Measurements from ENCODE around the gene ASXL1. TPM values are rescaled to one million over a fixed set of nuclear protein-coding genes. Genes with fewer than 3 reads are reported as not detected.

ASXL1 gene
- total and polyA plus RNA-seq, 2 experiments from 2014 or later: 50.3 to 82.4 TPM

GRCh38 chr20:32431457-32431856 is 73.3 kb downstream of the ASXL1 start:
- TF ChIP-seq, protein P1, sequence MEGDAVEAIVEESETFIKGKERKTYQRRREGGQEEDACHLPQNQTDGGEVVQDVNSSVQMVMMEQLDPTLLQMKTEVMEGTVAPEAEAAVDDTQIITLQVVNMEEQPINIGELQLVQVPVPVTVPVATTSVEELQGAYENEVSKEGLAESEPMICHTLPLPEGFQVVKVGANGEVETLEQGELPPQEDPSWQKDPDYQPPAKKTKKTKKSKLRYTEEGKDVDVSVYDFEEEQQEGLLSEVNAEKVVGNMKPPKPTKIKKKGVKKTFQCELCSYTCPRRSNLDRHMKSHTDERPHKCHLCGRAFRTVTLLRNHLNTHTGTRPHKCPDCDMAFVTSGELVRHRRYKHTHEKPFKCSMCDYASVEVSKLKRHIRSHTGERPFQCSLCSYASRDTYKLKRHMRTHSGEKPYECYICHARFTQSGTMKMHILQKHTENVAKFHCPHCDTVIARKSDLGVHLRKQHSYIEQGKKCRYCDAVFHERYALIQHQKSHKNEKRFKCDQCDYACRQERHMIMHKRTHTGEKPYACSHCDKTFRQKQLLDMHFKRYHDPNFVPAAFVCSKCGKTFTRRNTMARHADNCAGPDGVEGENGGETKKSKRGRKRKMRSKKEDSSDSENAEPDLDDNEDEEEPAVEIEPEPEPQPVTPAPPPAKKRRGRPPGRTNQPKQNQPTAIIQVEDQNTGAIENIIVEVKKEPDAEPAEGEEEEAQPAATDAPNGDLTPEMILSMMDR (IDR thresholded peaks at IDR 0.05; ENCODE audit: low read depth, low read length): no peak
- Histone ChIP-seq H3K9me3 (ENCODE audit: low read depth) (no peaks in the 10 kb centered on the region), H3K36me3 (peaks cover 61% of the 10 kb centered on the region), H3K4me1 (ENCODE audit: low read depth) (peaks cover 23% of the 10 kb centered on the region), H3K27ac (peak overlapping the region; percentile 89), H3K4me3 (no peak overlapping the region), H3K27me3 (no peaks in the 10 kb centered on the region)
- DNase-seq (ENCODE audit: low read depth in 1 of 2, low spot score in 1 of 2): no peak

GRCh38 chr20:32432277-32432676 is 74.1 kb downstream of the ASXL1 start:
- peaks cover 23% of the 10 kb centered on the region for H3K4me1 ChIP-seq (ENCODE audit: low read depth)
- no peaks in the 10 kb centered on the region for H3K9me3 ChIP-seq (ENCODE audit: low read depth)
- TF ChIP-seq, protein P1 (IDR thresholded peaks at IDR 0.05; ENCODE audit: low read depth, low read length): no peak
- peak overlapping the region; percentile 89 for H3K27ac ChIP-seq
- H3K4me3 ChIP-seq: no peak overlapping the region
- H3K27me3 ChIP-seq: no peaks in the 10 kb centered on the region
- H3K36me3 ChIP-seq: peaks cover 68% of the 10 kb centered on the region
- no peak for DNase-seq (ENCODE audit: low read depth in 1 of 2, low spot score in 1 of 2)

DNA sequence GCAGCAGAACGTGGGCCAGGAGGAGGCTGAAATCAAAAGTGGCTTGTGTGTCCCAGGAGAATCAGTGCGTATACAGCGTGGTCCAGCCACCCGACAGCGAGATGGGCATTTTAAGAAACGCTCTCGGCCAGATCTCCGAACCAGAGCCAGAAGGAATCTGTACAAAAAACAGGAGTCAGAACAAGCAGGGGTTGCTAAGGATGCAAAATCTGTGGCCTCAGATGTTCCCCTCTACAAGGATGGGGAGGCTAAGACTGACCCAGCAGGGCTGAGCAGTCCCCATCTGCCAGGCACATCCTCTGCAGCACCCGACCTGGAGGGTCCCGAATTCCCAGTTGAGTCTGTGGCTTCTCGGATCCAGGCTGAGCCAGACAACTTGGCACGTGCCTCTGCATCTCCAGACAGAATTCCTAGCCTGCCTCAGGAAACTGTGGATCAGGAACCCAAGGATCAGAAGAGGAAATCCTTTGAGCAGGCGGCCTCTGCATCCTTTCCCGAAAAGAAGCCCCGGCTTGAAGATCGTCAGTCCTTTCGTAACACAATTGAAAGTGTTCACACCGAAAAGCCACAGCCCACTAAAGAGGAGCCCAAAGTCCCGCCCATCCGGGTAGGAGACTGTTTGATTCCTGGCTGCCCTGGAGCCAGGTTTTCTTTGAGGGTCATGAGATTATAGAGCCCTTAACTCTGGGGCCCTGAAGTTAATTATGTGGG is 75.3 kb downstream of the ASXL1 start:
- H3K4me1 ChIP-seq (ENCODE audit: low read depth): peaks cover 23% of the 10 kb centered on the region
- TF ChIP-seq, protein P1 (IDR thresholded peaks at IDR 0.05; ENCODE audit: low read depth, low read length): no peak
- H3K27me3 ChIP-seq: no peaks in the 10 kb centered on the region
- peak in 1 of 2 donors; percentile 33 for DNase-seq (ENCODE audit: low read depth in 1 of 2, low spot score in 1 of 2)
- H3K36me3 ChIP-seq: peaks cover 69% of the 10 kb centered on the region
- H3K4me3 ChIP-seq: no peak overlapping the region
- H3K27ac ChIP-seq: peak overlapping the region; percentile 89
- no peaks in the 10 kb centered on the region for H3K9me3 ChIP-seq (ENCODE audit: low read depth)

- Histone ChIP-seq H3K9me3 (ENCODE audit: low read depth) (no peaks in the 10 kb centered on the region), H3K27me3 (no peaks in the 10 kb centered on the region), H3K4me3 (no peak overlapping the region), H3K27ac (peak overlapping the region; percentile 89), H3K36me3 (peaks cover 60% of the 10 kb centered on the region), H3K4me1 (ENCODE audit: low read depth) (peaks cover 19% of the 10 kb centered on the region)
- TF ChIP-seq, protein P1 (IDR thresholded peaks at IDR 0.05; ENCODE audit: low read depth, low read length): no peak
- DNase-seq (ENCODE audit: low read depth in 1 of 2, low spot score in 1 of 2): no peak
Observed at GRCh38 chr20:32434434-32434833, 76.3 kb downstream of the ASXL1 start.

- TF ChIP-seq, protein P1 (IDR thresholded peaks at IDR 0.05; ENCODE audit: low read depth, low read length): no peak
- no peak for DNase-seq (ENCODE audit: low read depth in 1 of 2, low spot score in 1 of 2)
- Histone ChIP-seq H3K4me3 (no peak overlapping the region), H3K4me1 (ENCODE audit: low read depth) (peaks cover 19% of the 10 kb centered on the region), H3K9me3 (ENCODE audit: low read depth) (no peaks in the 10 kb centered on the region), H3K27me3 (no peaks in the 10 kb centered on the region), H3K27ac (no peak overlapping the region), H3K36me3 (peaks cover 48% of the 10 kb centered on the region)
Observed at GRCh38 chr20:32435449-32436107, 77.4 kb downstream of the ASXL1 start.
